OCI-LY1 (cell line): ENCODE data around the gene PBX1.

Source experiments
- H2AFZ ChIP-seq: fragments of 200-600 bp; sonication (generic), shearing (Covaris generic); 2 replicates; pipeline ENCODE4 v1.6.0; 2014; ENCODE audit warnings: antibody characterized with exemption, mild to moderate bottlenecking, low read length
- H3F3A ChIP-seq: fragments of 200-600 bp; sonication (generic), shearing (Covaris generic); 2 replicates; pipeline ENCODE4 v1.6.0; 2014; ENCODE audit warnings: mild to moderate bottlenecking, antibody characterized with exemption, low read length, moderate library complexity; ENCODE audit not compliant: insufficient read depth
- H3K27ac ChIP-seq: fragments of 200-600 bp; sonication (generic); 2 replicates; pipeline ENCODE4 v1.5.1; 2014; ENCODE audit warnings: low read length, mixed run types, mild to moderate bottlenecking, low read depth; ENCODE audit not compliant: poor library complexity, severe bottlenecking
- H3K27me3 ChIP-seq: fragments of 200-600 bp; sonication (generic); 2 replicates; pipeline ENCODE4 v1.6.0; 2014; ENCODE audit warnings: antibody characterized with exemption, mild to moderate bottlenecking, low read length, moderate library complexity; ENCODE audit not compliant: insufficient read depth
- H3K36me3 ChIP-seq: fragments of 200-600 bp; sonication (generic); 2 replicates; pipeline ENCODE4 v1.6.1; 2014; ENCODE audit warnings: mild to moderate bottlenecking, antibody characterized with exemption, low read length, moderate library complexity, mixed read lengths; ENCODE audit not compliant: insufficient read depth
- H3K4me1 ChIP-seq: fragments of 200-600 bp; sonication (generic); 2 replicates; pipeline ENCODE4 v1.5.1; 2014; ENCODE audit warnings: mild to moderate bottlenecking, low read length, moderate library complexity; ENCODE audit not compliant: insufficient read depth, severe bottlenecking
- H3K4me2 ChIP-seq: fragments of 200-600 bp; sonication (generic), shearing (Covaris generic); 2 replicates; pipeline ENCODE4 v1.6.1; 2014; ENCODE audit warnings: low read length
- H3K4me3 ChIP-seq: fragments of 200-600 bp; sonication (generic); 2 replicates; pipeline ENCODE4 v1.5.1; 2014; ENCODE audit warnings: low read length, low read depth, mild to moderate bottlenecking, mixed read lengths; ENCODE audit not compliant: poor library complexity, severe bottlenecking
- H3K79me2 ChIP-seq: fragments of 200-600 bp; shearing (Covaris generic); 2 replicates; pipeline ENCODE4 v1.6.1; 2016; ENCODE audit warnings: mixed run types, low read length, mixed read lengths; ENCODE audit not compliant: insufficient read depth
- H3K9ac ChIP-seq: fragments of 200-600 bp; sonication (generic), shearing (Covaris generic); 2 replicates; pipeline ENCODE4 v1.6.1; 2014; ENCODE audit warnings: mild to moderate bottlenecking, low read length, mixed read lengths
- H3K9me2 ChIP-seq: fragments of 200-600 bp; sonication (generic), shearing (Covaris generic); 2 replicates; pipeline ENCODE4 v1.6.1; 2014; ENCODE audit warnings: low read depth, mild to moderate bottlenecking, low read length, mixed read lengths
- H3K9me3 ChIP-seq: fragments of 200-600 bp; shearing (Covaris generic); 2 replicates; pipeline ENCODE4 v1.6.1; 2014; ENCODE audit warnings: low read length, mixed read lengths
- H4K20me1 ChIP-seq: fragments of 200-600 bp; sonication (generic), shearing (Covaris generic); 2 replicates; pipeline ENCODE4 v1.6.0; 2016; ENCODE audit warnings: mild to moderate bottlenecking, low read length; ENCODE audit not compliant: insufficient read depth
- EZH2 ChIP-seq: fragments of 200-600 bp; sonication (generic), shearing (Covaris generic); IDR thresholded peaks from 2 replicates; pipeline ENCODE4 v1.8.0; 2017; ENCODE audit warnings: borderline replicate concordance, mixed run types, mild to moderate bottlenecking, antibody characterized with exemption, low read length, moderate library complexity, mixed read lengths
- TF ChIP-seq, protein P1 (sequence below): fragments of 200-600 bp; sonication (generic), shearing (Covaris generic); IDR thresholded peaks from 2 replicates; pipeline ENCODE4 v1.5.1; 2017; ENCODE audit warnings: mild to moderate bottlenecking, antibody characterized with exemption, low read length, moderate library complexity, mixed read lengths

The PBX1 gene

DNA sequence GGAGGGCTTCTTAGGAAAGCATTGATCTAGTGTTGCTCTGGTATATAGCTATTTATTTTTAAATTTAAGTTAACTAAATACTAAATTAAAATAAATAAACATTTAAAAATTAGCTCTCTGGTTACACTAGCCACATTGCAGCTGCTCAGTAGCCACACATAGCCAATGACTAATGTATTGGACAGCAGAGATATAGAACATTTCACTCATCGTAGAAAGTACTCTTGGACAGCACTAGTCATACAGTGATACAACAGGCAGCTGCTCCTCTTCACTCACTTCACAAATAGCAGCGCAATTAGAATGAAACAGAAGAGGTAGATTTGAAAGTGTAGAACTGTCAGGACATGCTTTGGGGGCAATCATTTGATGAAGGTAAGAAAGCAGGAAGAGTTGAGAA is 245.4 kb downstream of the PBX1 start:
- no peak overlapping the region for H3K9ac ChIP-seq
- no peaks in the 10 kb centered on the region for H3K36me3 ChIP-seq
- no peak overlapping the region for H3K27ac ChIP-seq
- no peaks in the 10 kb centered on the region for H3K4me1 ChIP-seq
- no peak overlapping the region for H2AFZ ChIP-seq
- no peaks in the 10 kb centered on the region for H3K79me2 ChIP-seq
- H4K20me1 ChIP-seq = no peaks in the 10 kb centered on the region
- H3K9me3 ChIP-seq = no peaks in the 10 kb centered on the region
- TF ChIP-seq EZH2 = no peak
- TF ChIP-seq, protein P1, sequence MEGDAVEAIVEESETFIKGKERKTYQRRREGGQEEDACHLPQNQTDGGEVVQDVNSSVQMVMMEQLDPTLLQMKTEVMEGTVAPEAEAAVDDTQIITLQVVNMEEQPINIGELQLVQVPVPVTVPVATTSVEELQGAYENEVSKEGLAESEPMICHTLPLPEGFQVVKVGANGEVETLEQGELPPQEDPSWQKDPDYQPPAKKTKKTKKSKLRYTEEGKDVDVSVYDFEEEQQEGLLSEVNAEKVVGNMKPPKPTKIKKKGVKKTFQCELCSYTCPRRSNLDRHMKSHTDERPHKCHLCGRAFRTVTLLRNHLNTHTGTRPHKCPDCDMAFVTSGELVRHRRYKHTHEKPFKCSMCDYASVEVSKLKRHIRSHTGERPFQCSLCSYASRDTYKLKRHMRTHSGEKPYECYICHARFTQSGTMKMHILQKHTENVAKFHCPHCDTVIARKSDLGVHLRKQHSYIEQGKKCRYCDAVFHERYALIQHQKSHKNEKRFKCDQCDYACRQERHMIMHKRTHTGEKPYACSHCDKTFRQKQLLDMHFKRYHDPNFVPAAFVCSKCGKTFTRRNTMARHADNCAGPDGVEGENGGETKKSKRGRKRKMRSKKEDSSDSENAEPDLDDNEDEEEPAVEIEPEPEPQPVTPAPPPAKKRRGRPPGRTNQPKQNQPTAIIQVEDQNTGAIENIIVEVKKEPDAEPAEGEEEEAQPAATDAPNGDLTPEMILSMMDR = no peak
- H3K9me2 ChIP-seq = no peaks in the 10 kb centered on the region
- no peak overlapping the region for H3K4me2 ChIP-seq
- H3K4me3 ChIP-seq = no peak overlapping the region
- H3F3A ChIP-seq = no peaks in the 10 kb centered on the region
- no peaks in the 10 kb centered on the region for H3K27me3 ChIP-seq

DNA sequence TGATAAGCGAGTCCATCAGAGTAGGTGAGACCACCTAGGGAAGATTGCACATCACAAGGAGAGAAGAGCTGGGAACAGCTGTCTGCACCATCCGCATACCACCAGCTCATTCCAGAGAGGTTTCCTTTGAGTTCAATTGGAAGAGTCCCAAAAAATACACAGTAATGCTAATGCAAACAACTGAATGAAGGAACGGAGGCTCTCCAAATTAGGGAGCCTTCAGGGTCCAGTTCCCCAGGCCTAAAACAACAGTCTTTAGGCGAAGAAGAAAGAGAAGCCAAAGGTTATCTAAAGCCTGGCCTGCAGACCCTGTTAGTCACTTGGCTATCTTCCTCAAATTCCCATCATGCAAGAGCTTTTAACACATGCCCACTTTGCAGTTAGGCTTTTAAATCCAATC is 246.4 kb downstream of the PBX1 start:
- Histone ChIP-seq H3K9ac (no peak overlapping the region), H3K4me3 (no peak overlapping the region), H3F3A (no peaks in the 10 kb centered on the region), H3K27me3 (no peaks in the 10 kb centered on the region), H3K27ac (no peak overlapping the region), H3K36me3 (no peaks in the 10 kb centered on the region), H3K4me2 (no peak overlapping the region), H4K20me1 (no peaks in the 10 kb centered on the region), H2AFZ (no peak overlapping the region), H3K9me3 (no peaks in the 10 kb centered on the region), H3K4me1 (no peaks in the 10 kb centered on the region), H3K9me2 (no peaks in the 10 kb centered on the region), H3K79me2 (no peaks in the 10 kb centered on the region)
- TF ChIP-seq, protein P1 = no peak

DNA sequence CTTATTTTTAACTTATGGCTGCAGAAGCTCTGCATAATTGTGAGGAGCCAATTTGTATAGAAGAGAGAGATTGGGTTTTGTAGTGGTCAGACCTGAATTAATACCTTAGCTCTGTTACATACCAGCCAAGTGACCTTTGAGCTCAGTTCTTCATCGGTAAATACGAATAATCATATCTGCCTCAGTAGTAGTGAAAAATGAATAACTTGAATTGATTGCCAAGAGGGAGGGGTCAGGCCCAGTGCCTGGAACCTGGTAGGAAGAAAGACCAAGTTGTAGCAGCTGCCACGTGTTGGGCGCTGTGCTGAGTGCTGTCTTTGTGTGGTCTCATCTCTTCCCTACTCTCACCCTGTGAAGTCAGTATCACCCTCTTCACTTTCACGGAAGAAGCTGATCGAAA is 247.5 kb downstream of the PBX1 start:
- no peak overlapping the region for H2AFZ ChIP-seq
- H3K9ac ChIP-seq = no peak overlapping the region
- no peak overlapping the region for H3K4me2 ChIP-seq
- H3K36me3 ChIP-seq = no peaks in the 10 kb centered on the region
- no peak overlapping the region for H3K4me3 ChIP-seq
- H3K79me2 ChIP-seq = no peaks in the 10 kb centered on the region
- no peaks in the 10 kb centered on the region for H3K4me1 ChIP-seq
- no peak for TF ChIP-seq EZH2
- TF ChIP-seq, protein P1 = no peak
- H3K9me3 ChIP-seq = no peaks in the 10 kb centered on the region
- no peaks in the 10 kb centered on the region for H3F3A ChIP-seq
- no peaks in the 10 kb centered on the region for H3K27me3 ChIP-seq
- H4K20me1 ChIP-seq = no peaks in the 10 kb centered on the region
- H3K9me2 ChIP-seq = no peaks in the 10 kb centered on the region
- H3K27ac ChIP-seq = no peak overlapping the region
